ENCODE results near the gene CREB3. TPM values are rescaled to one million over a fixed set of nuclear protein-coding genes. Genes with fewer than 3 reads are reported as not detected.

CREB3 gene
- 71.4 and 79.2 TPM in 2 replicates for total RNA-seq

DNA sequence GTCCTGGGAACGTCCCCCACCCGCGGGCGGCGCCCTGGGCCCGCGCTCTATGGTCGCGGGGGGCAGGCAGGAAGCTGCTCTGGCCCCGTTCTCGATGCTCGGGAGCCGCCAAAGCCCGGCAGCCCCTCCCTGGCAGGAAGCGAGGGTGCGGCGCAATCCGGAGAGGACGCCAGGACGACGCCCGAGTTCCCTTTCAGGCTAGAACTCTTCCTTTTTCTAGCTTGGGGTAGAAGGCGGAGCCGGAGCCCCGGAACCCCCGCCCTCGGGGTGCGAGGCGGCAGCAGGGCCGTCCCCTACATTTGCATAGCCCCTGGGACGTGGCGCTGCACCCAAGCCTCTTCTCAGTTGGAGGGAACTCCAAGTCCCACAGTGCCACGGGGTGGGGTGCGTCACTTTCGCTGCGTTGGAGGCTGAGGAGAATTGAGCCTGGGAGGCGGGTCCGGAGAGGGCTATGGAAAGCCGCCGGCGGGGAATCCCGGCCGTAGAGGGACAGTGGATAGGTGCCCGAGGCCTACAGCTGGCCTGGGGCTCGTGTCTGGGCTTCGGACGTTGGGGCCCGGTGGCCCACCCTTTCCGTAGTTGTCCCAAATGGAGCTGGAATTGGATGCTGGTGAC lies at the start of gene CREB3, which contains the start of gene TLN1:
CREB3 (plus strand) TSS at position 482 of the 615 bp plus-strand sequence; CDS start at position 589, 107 bp downstream.
TLN1 (minus strand) TSS at position 11 of the 615 bp plus-strand sequence. CDS start 6,501 bp downstream, outside the sequence.

DNA sequence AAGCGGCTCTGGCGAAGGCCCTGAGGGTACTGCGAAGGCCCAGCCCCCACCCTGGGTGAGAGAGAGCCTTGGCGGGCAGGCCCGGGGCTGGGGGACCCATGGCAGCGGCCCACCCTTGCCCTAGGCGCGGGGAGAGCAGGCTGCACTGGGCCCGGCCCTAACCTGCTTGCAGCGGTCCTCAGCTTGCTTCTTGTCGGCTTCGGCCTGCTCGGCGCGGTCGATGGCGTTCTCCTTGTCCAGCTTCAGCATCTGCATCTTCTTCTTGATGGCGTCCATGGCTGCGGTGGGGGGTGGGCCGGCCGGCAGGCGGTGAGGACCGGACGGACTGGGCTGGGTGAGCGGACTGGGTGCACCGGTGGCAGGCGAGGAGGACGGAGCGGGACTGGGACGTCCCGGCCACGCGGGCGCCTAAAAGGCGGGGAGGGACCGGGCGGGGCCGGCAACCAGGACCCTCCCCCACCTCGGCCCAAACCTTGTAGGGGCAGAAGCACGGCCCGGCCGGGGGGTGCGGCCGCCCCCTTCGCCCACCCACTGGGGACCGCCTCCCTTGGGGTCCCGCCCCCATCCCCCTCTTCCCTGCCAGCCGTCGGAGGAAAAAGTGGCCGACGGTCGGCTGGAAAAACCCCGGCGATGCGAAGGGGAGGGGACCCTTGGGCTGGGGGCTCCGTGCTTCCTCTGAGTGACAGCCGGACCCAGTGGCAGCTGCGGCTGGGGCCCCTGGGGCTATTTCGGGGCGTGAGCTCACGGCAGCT lies 42.7 kb upstream of the CREB3 start, which contains the start of gene TPM2:
TPM2 (minus strand) TSS at position 384 of the 752 bp plus-strand sequence; CDS start at position 276, 108 bp downstream.

DNA sequence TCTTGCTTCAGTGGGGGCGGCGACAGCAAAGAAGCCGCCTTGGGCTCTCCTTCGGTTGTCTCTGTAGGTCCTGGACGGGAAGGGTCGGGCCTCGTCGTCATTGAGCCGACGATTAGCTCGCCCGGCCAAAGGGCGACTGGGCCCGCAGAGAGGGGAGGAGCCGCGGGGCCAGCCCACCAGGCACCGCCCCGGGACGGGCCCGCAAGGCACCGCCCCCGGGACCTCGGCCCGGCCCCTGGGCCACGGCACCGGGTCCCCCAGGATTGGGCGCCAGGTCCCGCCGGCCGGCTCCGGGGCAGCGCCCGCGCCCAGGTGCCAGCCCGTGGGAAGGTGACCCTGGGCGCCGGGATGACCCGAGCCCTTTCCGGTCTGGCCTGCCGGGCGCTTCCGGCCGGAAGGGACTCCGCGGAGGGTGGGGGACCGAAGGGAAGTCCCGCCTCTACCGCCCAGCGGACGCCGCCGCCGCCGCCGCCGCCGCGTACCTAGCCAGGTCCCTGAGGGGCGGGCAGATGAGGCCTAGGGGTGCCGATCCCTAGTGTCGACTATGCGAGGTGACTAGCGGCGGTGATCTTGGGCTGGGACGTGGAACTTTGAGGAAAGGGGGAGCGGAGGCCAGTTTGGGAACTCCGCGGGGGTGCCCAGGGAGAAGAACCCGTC lies 16.5 kb downstream of the CREB3 start, which contains the start of the genes GBA2 and RGP1:
GBA2 (minus strand) TSS at position 371 of the 657 bp plus-strand sequence. CDS start 524 bp downstream, outside the sequence.
RGP1 (plus strand) TSS at position 430 of the 657 bp plus-strand sequence. CDS start 469 bp downstream, outside the sequence.

DNA sequence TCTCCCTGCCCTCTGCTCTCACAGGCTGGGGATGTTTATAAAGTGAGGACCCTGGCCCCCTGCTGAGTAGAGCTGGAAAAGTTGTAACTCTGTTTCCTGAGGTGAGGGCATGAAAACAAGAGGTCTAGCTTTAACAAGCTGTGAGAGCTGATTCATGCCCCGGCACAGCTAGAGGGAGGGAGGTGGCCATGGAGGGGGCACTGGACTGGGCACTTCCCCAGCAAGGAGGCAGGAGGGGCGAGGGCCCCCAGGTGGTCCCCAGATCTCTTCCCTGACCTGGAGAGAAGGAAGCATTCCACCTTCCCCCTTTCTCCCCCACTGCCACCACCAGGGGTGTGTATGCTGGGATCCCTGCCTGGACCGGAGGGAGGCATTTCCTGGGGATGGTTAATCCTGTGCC lies 21.8 kb downstream of the CREB3 start, which contains the start of gene MSMP:
MSMP (minus strand) TSS at position 13 of the 400 bp plus-strand sequence. CDS start 147 bp downstream, outside the sequence.

Other genes with a start within 250 kb of the CREB3 start
- 17.5 and 27.0 TPM in 2 replicates for gene RUSC2, start 242.6 kb upstream of the CREB3 start, total RNA-seq
- 7.3 and 15.7 TPM in 2 replicates for gene TESK1, start 127.4 kb upstream of the CREB3 start, total RNA-seq
- 2.0 and 3.5 TPM in 2 replicates for gene CD72, start 114.3 kb upstream of the CREB3 start, total RNA-seq
- 0.29 TPM in 1 of 2 replicates, not detected in the other for gene SIT1, start 81.7 kb upstream of the CREB3 start, total RNA-seq
- 6,137 and 10,606 TPM in 2 replicates for gene RMRP, start 74.6 kb upstream of the CREB3 start, total RNA-seq
- gene CCDC107, start 74.4 kb upstream of the CREB3 start, total RNA-seq, result 12.4 and 19.8 TPM in 2 replicates
- 0.50 and 2.9 TPM in 2 replicates for gene ARHGEF39, start 67.5 kb upstream of the CREB3 start, total RNA-seq
- gene CA9, start 58.7 kb upstream of the CREB3 start, total RNA-seq, result 2.3 and 5.8 TPM in 2 replicates
- gene TPM2, start 42.7 kb upstream of the CREB3 start, total RNA-seq, result 880 and 967 TPM in 2 replicates
- gene TLN1, start 471 bp upstream of the CREB3 start, total RNA-seq, result 445 and 453 TPM in 2 replicates
- 17.5 and 20.1 TPM in 2 replicates for gene GBA2, start 16.6 kb downstream of the CREB3 start, total RNA-seq
- 13.4 and 17.2 TPM in 2 replicates for gene RGP1, start 16.6 kb downstream of the CREB3 start, total RNA-seq
- gene MSMP, start 21.6 kb downstream of the CREB3 start, total RNA-seq, result 1.2 TPM in 1 of 2 replicates, not detected in the other
- 48.6 and 54.3 TPM in 2 replicates for gene NPR2, start 58.9 kb downstream of the CREB3 start, total RNA-seq
- 0.99 and 1.5 TPM in 2 replicates for gene SPAG8, start 79.6 kb downstream of the CREB3 start, total RNA-seq
- gene HINT2, start 82.4 kb downstream of the CREB3 start, total RNA-seq, result 12.1 and 30.5 TPM in 2 replicates
- not detected in 2 replicates for gene FAM221B, start 96.1 kb downstream of the CREB3 start, total RNA-seq
- 6.5 and 7.4 TPM in 2 replicates for gene TMEM8B, start 96.6 kb downstream of the CREB3 start, total RNA-seq
- gene OR13J1, start 137.7 kb downstream of the CREB3 start, total RNA-seq, result not detected in 2 replicates
- gene HRCT1, start 173.5 kb downstream of the CREB3 start, total RNA-seq, result 0.15 and 0.83 TPM in 2 replicates
- under 0.01 TPM in 1 of 2 replicates, not detected in the other for gene SPAAR, start 176.8 kb downstream of the CREB3 start, total RNA-seq
- gene OR2S2, start 225.5 kb downstream of the CREB3 start, total RNA-seq, result not detected in 2 replicates

All from smooth muscle cell of trachea (primary cell).